GF-D8 (cell line): ENCODE results near the gene SERBP1.
"Not testable (repeated sequence)": the region's sequence is repeated elsewhere in the genome, so short reads cannot be mapped to it uniquely, and the experiment has no call there.

ENCODE experiments used
- DNase-seq: peaks from one replicate; lab custom pipeline; 2025; lab: John Stamatoyannopoulos, UW

SERBP1 gene

DNA sequence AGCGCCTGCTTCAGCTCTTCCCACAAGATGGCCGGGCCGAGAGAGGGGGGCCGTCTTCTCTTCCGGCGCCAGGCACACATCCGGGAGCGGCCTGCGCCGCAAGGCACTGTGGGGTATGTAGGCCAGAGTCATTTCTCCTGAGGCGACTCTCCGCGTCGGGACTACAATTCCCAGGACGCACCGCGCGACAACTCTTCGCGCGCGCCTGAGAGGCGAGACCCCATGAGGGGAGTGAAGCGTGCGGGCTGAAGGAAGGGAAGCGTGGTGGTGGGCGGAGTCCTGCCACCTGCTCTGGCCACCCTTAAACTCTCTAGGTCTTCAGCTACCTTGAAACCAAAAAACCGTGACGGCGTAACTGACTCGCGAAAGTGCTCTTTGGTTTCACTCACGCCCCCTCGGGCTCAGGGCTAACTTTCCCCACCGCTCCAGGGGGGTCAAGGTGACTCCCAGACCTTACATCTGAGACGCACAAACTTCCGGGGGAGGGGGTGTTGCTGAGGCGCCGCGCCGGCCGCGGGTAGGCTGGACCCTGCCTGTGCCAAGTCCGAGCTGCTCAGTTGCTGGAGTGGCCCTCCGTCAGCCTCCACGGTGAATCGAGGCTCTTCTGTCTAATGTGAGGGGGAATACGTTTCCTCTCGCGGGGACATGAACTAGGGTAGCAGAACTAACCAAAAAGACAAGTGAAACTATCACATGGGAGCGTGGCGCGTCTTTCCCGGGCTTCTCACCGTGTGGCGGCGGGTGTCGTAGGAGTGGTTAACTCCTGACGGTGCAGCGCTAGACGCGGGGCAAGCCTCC is at the start of gene SERBP1:
Gene SERBP1 (minus strand): TSS at position 45 of the 798 bp plus-strand sequence. CDS start 102 bp downstream, outside the sequence.
- DNase-seq, result peak; percentile 95

DNA sequence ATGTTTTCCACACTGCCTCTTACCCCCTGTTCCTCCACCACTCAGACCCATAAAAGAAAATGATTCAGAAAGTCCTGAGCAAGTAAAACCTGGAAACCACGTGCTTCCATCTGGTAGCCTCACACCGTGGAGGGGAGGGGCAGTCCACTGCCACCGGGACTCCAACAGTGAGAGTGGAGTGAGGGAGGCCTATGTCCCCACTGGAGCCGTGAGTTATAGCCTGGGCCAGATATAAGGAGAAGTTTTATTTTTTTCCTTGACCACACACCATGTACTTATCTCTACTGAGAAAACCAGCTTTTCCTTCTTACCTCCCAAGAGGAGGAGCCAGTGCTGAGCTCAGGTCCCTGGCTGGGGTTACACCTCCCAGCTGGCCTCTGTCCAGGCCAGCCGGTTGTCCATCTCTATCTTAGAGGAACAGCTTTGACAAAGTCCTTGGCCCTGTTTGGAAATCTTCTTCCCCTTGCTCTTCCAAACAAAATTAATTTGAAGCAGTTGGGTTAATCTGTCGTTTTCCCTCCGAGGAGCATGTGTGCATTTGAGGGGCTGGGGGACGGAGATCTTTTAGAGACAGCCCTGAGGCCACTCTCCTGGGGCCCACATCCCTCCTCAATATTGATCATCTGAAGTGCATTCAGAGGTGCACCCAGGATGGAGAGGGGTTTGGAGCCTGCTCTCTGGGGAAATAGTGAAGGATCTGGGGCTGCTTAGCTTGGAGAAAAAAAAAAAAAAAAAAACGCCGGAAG is 49.1 kb upstream of the SERBP1 start:
- no peak for DNase-seq

DNA sequence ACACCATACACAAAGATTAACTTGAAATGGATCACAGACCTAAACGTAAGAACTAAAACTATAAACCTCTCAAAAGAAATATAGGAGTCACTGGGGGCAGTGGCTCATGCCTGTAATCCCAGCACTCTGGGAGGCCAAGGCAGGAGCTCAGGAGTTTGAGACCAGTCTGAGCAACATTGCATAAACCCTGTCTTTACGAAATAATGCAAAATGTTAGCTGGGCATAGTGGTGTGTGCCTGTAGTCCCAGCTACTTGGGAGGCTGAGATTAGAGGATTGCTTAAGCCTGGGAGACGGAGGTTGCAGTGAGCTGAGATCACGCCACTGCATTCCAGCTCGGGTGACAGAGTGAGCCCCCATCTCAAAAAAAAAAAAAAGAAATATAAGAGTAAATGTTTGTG is 46.7 kb upstream of the SERBP1 start:
- no peak for DNase-seq

DNA sequence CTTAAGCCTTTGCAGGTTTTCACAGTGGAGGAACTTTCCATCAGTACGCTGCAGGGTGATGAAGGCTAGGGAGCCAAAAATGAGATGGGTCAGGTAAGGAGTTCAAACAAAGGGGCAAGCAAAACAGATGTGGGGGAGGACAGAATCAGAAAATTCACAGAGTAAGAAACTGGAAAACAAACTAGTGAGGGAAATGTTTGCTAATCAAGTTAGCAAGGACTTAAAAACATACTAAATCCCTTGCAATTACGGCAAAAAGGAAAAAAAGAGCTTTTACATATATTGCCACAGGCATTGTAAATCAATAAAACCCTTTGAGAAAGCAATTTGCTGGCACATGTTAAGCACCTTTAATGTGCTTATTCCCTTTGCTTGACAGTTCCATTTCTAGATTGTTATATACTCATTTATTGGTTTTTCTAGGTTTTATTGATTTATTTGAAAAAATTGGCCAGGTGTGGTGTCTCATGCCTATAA is 45.8 kb upstream of the SERBP1 start:
- no peak for DNase-seq

DNA sequence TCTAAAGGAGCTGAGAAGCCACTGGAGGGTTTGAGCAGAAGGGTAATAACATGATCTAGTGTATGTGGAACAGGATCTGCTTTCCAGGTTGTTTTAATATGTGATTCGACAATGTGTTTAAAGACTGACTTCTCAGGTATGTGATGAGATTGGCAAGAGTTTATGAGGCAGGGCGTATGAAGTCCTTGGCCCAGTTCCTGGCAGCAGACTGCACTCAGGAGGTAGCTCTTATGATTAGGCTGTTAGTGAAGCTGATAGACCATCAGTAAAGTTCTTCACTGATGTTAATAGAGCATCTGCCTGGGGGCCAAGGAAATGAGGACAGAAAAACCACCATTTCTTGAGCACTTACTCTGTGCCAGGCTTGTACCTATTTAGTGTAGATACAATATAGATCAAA is 41.9 kb upstream of the SERBP1 start:
- no peak for DNase-seq

DNA sequence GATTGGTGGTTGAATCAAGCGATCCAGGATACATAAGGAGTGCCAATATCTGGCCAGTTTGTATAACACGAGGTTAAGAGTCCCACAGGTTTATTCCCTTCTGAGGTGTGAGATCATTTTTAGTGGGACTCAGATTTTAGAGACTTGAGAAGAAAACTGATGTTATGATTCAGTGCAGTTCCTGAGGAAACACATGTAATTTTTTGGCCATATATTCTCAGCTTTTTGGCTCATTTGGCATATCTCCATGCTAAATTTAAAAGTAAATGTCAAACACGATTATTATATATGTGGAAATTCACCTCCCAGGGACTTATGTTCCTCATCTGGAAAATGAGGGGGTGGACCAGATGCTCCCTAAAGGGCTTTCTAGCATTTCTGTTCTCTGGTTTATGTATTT is 39.2 kb upstream of the SERBP1 start:
- no peak for DNase-seq

DNA sequence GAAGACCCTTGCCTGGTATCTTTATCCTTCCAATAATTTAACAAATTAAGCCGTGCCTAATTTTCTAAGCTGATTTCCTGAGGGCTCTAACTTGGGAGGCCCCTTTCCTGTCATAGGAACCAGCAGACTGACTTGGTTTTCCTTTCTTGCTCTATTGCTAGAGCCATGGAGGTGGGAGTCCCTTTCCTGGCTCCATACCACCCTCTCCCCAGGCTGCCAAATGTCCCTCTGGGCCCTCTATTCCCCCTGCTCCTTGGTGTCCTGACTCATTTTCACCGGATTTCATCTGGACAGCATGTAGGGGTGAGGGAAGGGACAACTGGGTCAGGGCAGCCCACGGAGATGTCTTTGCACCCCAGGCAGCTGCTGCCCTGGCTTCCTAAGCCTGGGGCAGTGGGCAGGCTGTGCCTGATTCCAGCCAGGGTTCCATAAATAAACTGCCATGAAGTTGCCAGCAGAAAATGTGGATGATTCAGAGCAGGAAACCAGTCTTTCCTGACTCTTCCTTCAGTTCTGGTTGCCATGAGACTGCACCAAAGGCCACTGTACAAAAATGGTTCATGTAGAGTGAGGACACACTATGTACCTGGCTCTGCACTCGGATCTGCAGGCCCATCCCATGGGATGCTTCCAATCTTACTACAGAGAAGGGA is 38.0 kb upstream of the SERBP1 start:
- no peak for DNase-seq

DNA sequence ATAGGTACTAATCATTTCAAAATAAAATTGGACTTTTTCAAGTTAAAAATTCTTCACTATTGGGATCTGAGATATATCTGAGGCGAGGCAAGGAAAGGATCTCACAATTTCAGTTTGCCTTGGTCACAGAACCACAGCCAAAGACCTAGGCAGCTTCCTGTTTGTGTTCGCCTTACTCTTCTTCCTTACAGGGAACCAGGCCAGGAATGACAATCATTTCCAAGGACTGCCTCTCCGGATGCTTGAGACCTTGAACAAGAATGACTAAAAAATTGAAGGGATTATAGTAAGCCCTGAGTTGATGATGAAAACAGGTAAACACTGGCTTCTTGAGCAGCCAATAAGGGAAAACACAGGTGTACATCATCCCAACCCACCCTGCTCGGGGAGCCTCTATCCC is 35.2 kb upstream of the SERBP1 start:
- no peak for DNase-seq

DNA sequence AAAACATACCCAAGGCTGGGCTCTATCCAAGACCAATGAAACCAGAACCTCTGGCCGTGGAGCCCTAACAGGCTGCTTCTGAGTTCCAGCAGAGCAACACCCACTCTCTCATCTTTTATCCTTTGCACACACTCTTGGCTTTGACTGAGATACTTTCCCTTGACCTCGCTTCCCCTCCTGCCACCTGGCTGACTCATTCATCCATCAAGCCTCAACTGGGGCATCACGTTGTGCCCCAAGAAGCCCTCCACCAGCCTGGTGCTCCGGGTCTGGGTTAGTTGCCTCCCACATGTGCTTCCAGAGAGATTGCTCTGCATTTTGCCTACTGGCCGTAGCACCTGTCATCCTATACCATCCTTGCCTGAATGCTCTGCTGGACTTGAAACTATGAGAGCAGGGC is 34.5 kb upstream of the SERBP1 start:
- DNase-seq, result no peak

DNA sequence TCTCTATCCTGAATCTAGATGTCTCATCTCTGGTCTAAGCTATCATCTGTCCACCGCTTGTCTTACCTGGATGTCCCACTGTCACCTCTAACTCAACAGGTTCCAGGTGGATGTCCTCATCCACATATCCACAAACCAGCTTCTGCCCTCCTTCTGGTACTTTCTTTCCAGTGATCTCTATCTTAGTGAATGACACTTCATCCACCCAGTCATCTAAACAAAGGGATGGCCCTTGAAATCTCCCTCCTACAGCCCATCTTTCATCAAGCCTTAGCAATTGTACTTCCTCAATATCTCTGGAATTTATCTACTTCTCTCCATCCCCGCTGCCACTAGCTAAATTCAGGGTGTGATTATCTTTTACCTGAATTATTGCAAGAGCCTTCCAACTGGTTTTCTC is 33.9 kb upstream of the SERBP1 start:
- DNase-seq, result no peak

DNA sequence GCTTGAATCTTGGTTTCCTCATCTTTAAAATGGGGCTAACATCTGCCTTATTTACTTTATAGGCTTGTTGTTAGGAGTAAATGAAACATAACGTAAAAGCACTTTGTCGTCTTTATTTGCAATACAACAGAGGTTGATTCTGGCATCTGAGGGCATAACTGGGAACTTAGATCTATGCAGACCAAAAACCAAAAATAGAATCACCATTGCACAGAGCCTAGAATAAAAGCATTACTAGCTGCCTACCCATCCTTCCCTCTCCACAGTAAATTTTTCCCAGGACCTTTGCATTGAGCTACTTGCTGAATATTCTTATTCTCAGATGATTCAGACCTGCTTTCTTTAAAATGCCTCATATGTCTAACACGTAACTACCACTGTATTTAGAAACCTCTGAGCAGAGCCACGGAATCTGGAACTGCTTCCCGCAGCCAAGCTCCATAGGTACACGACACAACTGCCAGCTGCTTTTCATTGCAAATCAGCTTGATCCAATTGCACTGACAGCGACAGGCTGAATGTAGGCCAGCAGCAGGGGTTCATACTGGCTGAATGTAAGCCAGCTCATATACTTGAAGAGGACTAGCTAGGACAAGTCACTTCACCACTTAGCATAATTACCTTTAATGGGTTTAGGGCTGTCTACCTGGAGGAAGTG is 33.2 kb upstream of the SERBP1 start:
- no peak for DNase-seq

DNA sequence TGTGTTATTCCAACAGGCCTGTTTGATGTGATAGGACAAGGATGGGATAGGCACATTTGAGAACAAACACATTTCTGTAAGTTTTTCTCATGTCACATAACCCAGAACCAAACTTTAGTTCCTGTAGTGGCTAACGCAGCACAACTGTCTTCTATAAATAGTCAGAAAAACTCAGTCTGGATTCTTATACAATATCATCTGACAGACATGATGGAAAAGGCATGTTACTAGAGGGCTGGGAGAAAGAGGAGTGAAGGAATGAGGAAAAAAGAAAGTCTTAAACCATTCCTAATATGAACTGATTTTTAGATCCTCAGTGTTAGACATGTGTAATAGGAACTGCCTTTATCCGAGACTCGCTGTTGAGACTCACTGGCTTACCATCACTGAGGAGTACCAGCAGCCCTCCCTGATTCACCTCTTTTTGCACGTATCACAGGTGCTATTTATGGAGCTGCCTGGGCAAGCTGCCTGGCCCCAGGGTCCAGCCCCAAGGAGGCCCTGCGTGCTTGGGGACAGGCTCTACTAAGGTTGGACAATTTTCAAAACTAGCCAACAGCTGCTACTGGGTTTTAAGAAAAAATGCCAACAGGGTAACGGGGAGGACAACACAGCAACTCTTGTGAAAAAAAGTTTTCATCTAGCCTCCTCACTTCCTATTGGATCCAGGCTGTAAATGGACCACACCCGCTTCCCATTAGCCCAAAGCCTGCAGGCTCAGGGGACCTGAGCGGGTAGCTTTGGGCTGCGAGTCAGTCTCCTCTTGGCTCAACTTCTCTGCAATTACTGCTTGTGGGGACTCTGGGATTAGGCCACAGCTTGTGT is 30.7 kb upstream of the SERBP1 start:
- DNase-seq, result no peak

DNA sequence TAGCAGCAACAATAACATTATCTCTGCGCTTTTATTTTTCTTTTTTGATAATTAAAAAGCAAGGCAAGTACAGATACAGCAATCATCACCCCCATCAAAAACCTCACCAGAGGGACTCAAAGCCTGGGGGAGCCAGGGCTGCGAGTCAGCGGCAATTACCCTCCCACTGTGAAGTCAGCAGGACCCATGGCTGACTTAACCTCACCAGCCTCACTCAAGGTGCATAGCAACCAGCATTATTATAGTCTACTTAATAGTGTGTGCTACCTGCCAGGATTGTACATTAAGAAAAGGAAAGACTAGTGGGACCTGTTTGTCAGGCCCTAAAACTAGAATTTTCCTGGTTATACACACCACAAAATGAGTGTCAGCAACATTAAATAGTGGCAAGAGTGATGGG is 28.9 kb upstream of the SERBP1 start:
- no peak for DNase-seq

DNA sequence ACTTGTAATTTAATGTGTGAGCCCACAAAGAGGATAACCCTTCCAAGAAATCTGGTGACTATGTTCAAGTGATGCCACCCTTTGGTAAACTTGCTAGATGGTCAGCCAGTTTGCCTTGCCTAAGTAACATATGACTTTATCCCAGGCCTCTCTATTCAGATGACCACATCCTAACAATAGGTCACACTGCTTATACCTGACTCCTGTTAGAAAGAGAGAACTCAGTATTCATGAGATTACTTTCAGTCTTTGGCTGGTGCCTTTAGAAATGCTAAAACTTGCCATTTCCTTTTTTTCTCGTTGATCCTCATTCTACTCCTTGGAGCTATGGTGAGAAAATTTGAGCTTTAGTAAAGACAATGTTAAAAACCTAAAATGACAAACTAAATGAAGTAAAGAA is 28.5 kb upstream of the SERBP1 start:
- no peak for DNase-seq

DNA sequence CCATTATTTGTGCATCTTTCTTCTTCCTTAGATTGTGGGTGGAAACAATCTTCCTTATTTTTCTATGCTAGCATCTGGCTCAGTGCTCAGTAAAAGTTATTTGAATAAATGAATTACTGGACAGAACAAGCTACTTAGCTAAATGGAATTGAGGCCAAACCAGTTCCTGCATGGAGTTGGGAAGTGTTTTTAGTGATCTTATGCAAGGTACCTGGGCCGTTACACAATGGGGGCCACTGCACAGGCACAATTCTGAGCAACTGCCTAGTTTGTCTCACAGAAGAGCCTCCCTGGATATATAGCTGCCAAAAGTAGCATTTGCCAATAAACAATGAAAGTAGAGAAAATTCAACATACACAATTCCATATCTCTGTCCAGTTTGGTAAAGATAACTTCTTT is 27.0 kb upstream of the SERBP1 start:
- no peak for DNase-seq

DNA sequence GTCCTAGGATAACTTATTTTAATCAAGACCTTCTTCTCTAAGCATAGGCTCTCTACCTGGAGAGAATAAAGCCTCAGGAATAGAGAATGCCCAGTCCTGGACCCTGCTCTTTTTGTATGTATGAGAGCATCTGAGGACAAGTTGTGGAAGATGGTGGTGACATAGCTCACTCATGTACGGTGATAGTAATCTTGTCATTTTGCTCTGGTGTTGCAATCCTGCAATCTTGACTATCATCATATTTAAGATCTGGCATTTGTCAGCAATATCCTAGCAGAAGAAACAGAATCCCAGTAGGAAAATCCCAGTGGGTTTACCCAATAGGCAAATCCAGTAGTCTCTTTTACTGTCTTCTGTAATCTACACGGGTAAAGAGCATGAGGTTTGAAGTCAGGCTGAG is 21.6 kb upstream of the SERBP1 start:
- no peak for DNase-seq

DNA sequence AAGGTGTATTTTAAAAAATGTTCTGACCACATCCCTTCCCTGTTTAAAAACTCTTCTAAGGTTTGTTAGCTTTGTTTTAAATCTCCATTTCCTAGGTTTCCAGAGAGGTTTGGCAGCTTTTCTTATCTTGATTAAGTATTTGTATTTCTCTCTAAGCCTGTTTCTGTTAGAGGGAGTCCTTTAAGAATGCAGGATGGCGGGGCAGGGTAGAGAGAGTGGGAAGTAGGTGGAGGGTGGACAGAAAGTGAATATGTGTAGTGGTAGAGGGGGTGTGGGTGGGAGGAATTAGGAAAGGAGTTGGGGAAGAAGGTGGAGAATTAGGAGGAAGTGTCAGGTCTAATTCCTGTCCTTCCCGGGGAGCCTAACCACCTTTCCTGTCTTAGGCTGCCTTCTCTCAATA is 21.2 kb upstream of the SERBP1 start:
- no peak for DNase-seq

DNA sequence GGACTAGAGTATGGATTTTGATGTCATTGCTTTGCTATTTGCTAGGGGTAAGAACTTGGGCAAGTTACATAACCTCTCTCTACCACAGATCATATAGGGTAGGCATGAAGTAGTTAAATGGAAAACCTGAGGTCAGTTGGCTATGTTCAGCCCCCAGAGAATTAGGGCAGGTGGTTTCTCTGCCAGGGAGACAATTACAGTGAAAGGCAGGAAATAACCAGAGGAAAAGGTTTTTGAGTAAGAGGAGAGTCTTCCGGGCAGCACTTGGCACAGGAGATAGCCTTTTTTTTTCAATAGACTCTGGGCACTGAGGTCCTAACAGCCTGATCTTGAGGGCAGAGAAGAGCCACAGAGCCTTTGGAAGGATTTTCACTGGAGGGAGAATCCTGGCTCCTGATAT is 16.7 kb upstream of the SERBP1 start:
- DNase-seq, result peak; percentile 11

DNA sequence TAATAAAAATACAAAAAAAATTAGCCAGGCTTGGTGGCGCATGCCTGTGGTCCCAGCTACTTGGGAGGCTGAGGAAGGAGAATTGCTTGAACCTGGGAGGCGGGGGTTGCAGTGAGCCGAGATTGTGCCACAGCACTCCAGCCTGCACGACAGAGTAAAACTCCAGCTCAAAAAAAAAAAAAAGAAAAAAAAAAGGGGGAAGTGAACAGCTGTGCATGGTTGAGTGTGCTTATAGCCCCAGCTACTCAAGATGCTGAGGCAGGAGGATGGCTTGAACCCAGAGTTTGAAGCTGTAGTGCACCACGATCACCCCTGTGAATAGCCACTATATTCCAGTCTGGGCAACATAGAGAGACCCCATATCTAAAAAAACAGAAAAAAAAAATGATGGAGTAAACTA is 15.8 kb upstream of the SERBP1 start:
- DNase-seq, result not testable (repeated sequence)

DNA sequence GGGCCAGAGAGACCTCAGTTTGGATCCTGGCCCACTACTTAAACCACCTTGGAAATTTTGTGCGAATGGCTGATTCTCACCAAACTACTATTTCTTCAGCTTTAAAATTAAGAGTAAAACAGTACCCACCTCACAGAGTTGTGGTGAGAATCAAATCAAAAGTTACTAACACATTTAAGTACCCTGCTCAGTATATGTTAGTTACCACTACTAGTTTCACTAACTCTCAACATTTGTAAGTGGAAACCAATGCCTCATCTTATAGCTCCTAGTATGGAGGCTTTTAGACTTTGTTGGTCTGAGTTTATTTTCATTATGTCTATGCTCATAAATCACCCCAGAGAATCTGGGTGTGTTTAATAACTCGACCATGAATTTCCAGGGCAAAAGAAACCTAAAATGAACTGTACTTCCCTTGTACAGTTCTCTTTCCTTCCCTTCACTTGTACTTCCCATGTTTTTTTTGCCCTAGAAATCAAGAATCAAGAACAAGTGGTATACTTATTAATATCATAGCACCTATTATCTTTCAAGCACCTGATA is 11.6 kb upstream of the SERBP1 start:
- no peak for DNase-seq

DNA sequence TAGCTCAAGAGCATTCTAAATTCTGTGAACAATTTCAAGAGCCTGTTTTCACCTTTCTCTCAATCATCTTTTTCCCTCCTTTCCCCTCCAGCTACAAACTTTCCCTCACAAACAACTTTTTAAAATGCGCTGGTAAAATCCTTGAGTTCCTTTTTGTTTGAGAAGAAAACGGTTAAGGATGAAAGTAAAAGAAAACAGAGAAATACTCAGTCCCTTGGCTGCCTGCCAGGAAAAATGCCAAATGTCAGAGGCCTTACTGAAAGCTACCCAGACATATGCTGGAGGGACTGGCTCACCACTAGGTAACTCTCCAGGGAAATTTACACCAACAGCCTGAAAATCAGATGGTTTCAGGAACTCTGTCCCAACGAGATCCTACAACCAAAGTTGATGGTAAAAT is 11.0 kb upstream of the SERBP1 start:
- DNase-seq, result no peak
